CD4-positive, alpha-beta T cell treated with Interleukin-1 beta for 1 hour (primary cell): ENCODE data around the gene TMEM143.

Source experiments
- DNase-seq, 2 donors: peaks; one replicate each; pipeline ENCODE4 v3.0.0-alpha.2; 2020 to 2022

The TMEM143 gene

GRCh38 chr19:48354332-48354992, 9.3 kb downstream of the TMEM143 start:
- DNase-seq = no peak

GRCh38 chr19:48353677-48354076, 10.1 kb downstream of the TMEM143 start:
- DNase-seq = no peak

GRCh38 chr19:48351341-48351752, 12.4 kb downstream of the TMEM143 start:
- DNase-seq = peak; percentile 69 to 80

- DNase-seq = no peak
Measured at GRCh38 chr19:48350856-48351255, 12.9 kb downstream of the TMEM143 start.

- no peak for DNase-seq
Measured at GRCh38 chr19:48348737-48349136, 15.0 kb downstream of the TMEM143 start.

GRCh38 chr19:48348045-48348444, 15.7 kb downstream of the TMEM143 start:
- DNase-seq = no peak

- no peak for DNase-seq
Measured at GRCh38 chr19:48346191-48346590, 17.5 kb downstream of the TMEM143 start.

- DNase-seq = no peak
Measured at GRCh38 chr19:48344892-48345291, 18.8 kb downstream of the TMEM143 start.

GRCh38 chr19:48342841-48343540, 20.7 kb downstream of the TMEM143 start:
- no peak for DNase-seq

GRCh38 chr19:48342414-48342738, 21.4 kb downstream of the TMEM143 start:
- DNase-seq = no peak

- no peak for DNase-seq
Measured at GRCh38 chr19:48341515-48342413, 22.0 kb downstream of the TMEM143 start.

GRCh38 chr19:48340995-48341394, 22.7 kb downstream of the TMEM143 start:
- no peak for DNase-seq

GRCh38 chr19:48338802-48339503, 24.8 kb downstream of the TMEM143 start:
- no peak for DNase-seq

GRCh38 chr19:48338253-48338755, 25.4 kb downstream of the TMEM143 start:
- no peak for DNase-seq

GRCh38 chr19:48333467-48334384, 30.0 kb downstream of the TMEM143 start:
- peak; percentile 95 to 96 for DNase-seq

GRCh38 chr19:48332662-48333466, 30.9 kb downstream of the TMEM143 start:
- DNase-seq = peak; percentile 99

- no peak for DNase-seq
Measured at GRCh38 chr19:48332351-48332661, 31.4 kb downstream of the TMEM143 start.

GRCh38 chr19:48330012-48330681, 33.6 kb downstream of the TMEM143 start:
- DNase-seq = peak; percentile 88 to 91

- peak; percentile 55 to 63 for DNase-seq
Measured at GRCh38 chr19:48329167-48329891, 34.4 kb downstream of the TMEM143 start.
